Motor neuron (in vitro differentiated cells): ENCODE measurements around the gene CD84. TPM values are rescaled to one million over a fixed set of nuclear protein-coding genes. Genes with fewer than 3 reads are reported as not detected.
"Not testable (repeated sequence)": the region's sequence is repeated elsewhere in the genome, so short reads cannot be mapped to it uniquely, and the experiment has no call there.

ENCODE experiments used
- ATAC-seq, 8 experiments: fragments of 200-7000 bp; cut with Tn5 transposase; replicated peaks in 6 of 8; 2 replicates each; pipeline ENCODE4 v1.8.0; 2021; ENCODE audit warnings: mild to moderate bottlenecking in 8 of 8, moderate library complexity in 8 of 8
- H3K27ac ChIP-seq, 2 donors: fragments of 250-450 bp; sonication (Bioruptor Pico); 2 replicates each; pipeline ENCODE4 v1.9.0; 2021; ENCODE audit warnings: antibody characterized with exemption in 2 of 2, mild to moderate bottlenecking in 2 of 2, moderate library complexity in 1 of 2
- H3K4me1 ChIP-seq, 2 donors: fragments of 250-450 bp; sonication (Bioruptor Pico); replicated peaks in 1 of 2; 2 replicates each; pipeline ENCODE4 v1.6.1; 2021; ENCODE audit warnings: antibody characterized with exemption in 2 of 2, mild to moderate bottlenecking in 2 of 2, moderate library complexity in 1 of 2
- H3K4me3 ChIP-seq, 5 donors: fragments of 250-450 bp; sonication (Bioruptor Pico); 2 replicates each; pipeline ENCODE4 v1.9.0; 2021; ENCODE audit warnings: antibody characterized with exemption in 5 of 5, mild to moderate bottlenecking in 5 of 5, moderate library complexity in 4 of 5
- WGBS, 10 experiments: fragments of 450-650 bp; shearing (Covaris generic); methylation state at CpG; one replicate each; pipeline ENCODE4 v1.0.0; 2022; 5-methylcytosine and 5-hydroxymethylcytosine counted together
- in situ Hi-C, 9 experiments: fragments of 400-800 bp; cut with MboI; loops; one replicate each; pipeline ENCODE4 v1.15.0; 2021; ENCODE audit warnings: low sequenced_read_pairs in 9 of 9, low pct_unique_long_range_greater_than_20kb in 2 of 9; ENCODE audit not compliant: unreplicated experiment in 9 of 9
- total RNA-seq, 8 experiments: library from RNA; unstranded; fragments of 300-600 nt; gene quantifications; 2 replicates each; pipeline versions ENCODE4 v1.2.3 to v1.2.4, GENCODE V29; 2022

The CD84 gene
- total RNA-seq, 8 experiments from 2014 or later, result 0.17 to 0.90 (median 0.33) TPM; not detected in 3

DNA sequence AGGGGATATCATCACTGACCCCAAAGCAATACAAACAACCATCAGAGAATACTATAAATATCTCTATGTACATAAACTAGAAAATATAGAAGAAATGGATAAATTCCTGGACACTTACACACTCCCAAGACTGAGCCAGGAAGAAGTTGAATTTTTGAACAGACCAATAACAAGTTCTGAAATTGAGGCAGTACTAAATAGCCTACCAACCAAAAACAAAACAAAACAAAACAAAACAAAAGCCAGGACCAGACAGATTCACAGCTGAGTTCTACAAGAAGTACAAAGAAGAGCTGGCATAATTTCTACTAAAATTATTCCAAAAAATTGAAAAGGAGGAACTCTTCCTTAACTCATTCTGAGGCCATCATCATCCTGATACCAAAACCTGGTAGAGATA is 18.5 kb downstream of the CD84 start:
- in situ Hi-C loops, result no loop called here
- no peak for ATAC-seq

GRCh38 chr1:160560045-160560705 is 19.1 kb downstream of the CD84 start:
- no peak overlapping the region for H3K4me3 ChIP-seq
- in situ Hi-C loops, result no loop called here

More for the DNA sequence above, 18.5 kb downstream of the CD84 start:
- H3K27ac ChIP-seq, result no peak overlapping the region
- H3K4me3 ChIP-seq, result no peak overlapping the region
- no peaks in the 10 kb centered on the region for H3K4me1 ChIP-seq

DNA sequence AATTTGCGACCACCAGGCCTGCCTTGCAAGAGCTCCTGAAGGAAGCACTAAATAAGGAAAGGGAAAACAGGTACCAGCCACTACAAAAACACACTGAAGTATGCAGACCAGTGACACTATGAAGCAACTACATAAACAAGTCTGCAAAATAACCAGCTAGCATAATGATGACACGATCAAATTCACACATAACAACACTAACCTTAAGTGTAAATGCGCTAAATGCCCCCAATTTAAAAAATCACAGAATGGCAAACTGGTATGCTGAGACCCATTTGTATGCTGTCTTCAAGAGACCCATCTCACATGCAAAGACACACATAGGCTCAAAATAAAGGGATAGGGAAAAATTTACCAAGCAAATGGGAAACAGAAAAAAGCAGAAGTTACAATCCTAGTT is 19.9 kb downstream of the CD84 start:
- H3K27ac ChIP-seq, H3K4me3 ChIP-seq, H3K4me1 ChIP-seq, in situ Hi-C loops, ATAC-seq: not testable (repeated sequence)
- WGBS, 10 experiments, result 11 to 100% (median 81%) methylated on average over 2 to 3 of the region's 3 CpGs; no CpG with 5 or more reads in 2 of the 10 experiments

More at GRCh38 chr1:160560045-160560705, 19.1 kb downstream of the CD84 start:
- Histone ChIP-seq H3K27ac (no peak overlapping the region), H3K4me1 (no peaks in the 10 kb centered on the region)
- WGBS, 10 experiments, result 3 to 86% (median 62%) methylated on average over 2 to 4 of the region's 4 CpGs; no CpG with 5 or more reads in 1 of the 10 experiments
- ATAC-seq, result no peak

DNA sequence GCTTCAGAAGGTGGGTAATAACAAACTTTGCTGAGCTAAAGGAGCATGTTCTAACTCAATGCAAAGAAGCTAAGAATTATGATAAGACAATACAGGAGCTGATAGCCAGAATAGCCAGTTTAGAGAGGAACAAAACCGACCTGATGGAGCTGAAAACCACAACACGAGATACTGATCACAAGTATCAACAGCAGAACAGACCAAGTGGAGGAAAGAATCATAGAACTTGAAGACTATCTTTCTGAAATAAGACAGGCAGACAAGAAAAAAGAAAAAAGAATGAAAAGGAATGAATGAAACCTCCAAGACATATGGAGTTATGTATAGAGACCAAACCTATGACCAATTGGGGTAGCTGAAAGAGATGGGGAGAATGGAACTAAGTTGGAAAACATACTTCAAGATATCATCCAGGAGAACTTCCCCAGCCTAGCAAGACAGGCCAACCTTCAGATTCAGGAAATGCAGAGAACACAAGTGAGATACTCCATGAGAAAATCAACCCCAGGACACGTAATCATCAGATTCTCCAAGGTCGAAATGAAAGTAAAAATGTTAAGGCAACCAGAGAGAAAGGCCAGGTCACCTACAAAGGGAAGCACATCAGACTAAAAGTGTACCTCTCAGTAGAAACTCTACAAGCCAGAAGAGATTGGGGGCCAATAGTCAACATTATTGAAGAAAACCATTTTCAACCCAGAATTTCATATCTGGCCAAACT is 20.5 kb downstream of the CD84 start:
- 0 to 83% (median 32%) methylated on average over 1 to 4 of the region's 4 CpGs; no CpG with 5 or more reads in 1 of the 10 experiments for WGBS, 10 experiments
- in situ Hi-C loops, result no loop called here
- ATAC-seq, result no peak
- Histone ChIP-seq H3K4me3 (no peak overlapping the region), H3K27ac (no peak overlapping the region), H3K4me1 (no peaks in the 10 kb centered on the region)

DNA sequence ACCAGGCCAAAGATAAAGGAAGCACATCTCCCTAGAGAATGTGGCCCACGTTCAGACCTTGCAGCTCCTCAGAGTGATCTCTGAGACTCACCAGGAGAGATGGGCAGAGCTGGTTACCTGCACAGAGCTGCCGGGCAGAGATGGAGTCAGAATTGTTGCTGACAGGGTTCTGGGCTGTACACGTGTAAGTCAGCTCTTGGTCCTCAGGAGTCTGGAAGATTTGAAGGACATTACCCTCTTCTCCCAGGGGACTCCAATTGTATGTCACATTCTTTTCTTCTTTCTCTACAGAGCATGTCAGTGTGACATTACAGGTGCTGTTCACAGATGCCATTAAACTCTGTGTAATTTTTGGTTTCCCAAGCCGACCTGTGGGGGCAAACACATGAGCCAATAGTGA is 25.5 kb downstream of the CD84 start:
- H3K4me1 ChIP-seq, result no peaks in the 10 kb centered on the region
- H3K4me3 ChIP-seq, result no peak overlapping the region
- ATAC-seq, result no peak
- WGBS, 10 experiments, result 0 to 100% (median 72%) methylated on average over 1 to 3 of the region's 4 CpGs; no CpG with 5 or more reads in 2 of the 10 experiments
- H3K27ac ChIP-seq, result no peak overlapping the region
- in situ Hi-C loops, result no loop called here

GRCh38 chr1:160552425-160552824 is 26.9 kb downstream of the CD84 start:
- 0 to 92% (median 53%) methylated on average over 1 to 2 of the region's 2 CpGs; no CpG with 5 or more reads in 2 of the 10 experiments for WGBS, 10 experiments
- H3K27ac ChIP-seq, result no peak overlapping the region
- no peaks in the 10 kb centered on the region for H3K4me1 ChIP-seq
- in situ Hi-C loops, result no loop called here
- H3K4me3 ChIP-seq, result no peak overlapping the region
- ATAC-seq, result no peak

DNA sequence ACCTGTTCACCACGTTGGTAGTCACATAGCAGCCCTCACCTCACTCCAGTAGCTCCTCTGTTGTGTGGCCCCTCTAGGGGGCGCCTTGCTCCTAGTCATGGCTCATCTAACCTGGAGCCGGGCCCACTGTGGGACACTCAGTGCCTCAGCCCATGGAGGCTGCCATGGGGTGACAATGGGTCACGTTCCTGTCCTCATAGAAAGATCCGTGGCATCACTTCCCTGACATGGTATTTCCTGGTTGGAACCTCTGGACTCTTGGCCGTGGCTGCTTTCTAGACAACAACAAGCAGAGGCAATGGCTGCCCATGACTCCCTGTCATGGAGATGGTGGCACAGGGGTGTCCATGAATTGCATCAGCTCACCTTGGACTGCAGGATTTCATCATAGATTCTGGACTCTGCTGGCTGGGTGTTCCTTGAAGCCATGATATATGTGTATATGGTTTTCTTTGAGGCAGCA is 28.7 kb downstream of the CD84 start:
- WGBS, 10 experiments, result 0 to 92% (median 61%) methylated on average over 1 to 5 of the region's 6 CpGs; no CpG with 5 or more reads in 3 of the 10 experiments
- in situ Hi-C loops, result no loop called here
- H3K4me1 ChIP-seq, result no peaks in the 10 kb centered on the region
- H3K4me3 ChIP-seq, result no peak overlapping the region
- peak in 2 of 8 experiments; percentile 36 to 45 for ATAC-seq
- H3K27ac ChIP-seq, result no peak overlapping the region

DNA sequence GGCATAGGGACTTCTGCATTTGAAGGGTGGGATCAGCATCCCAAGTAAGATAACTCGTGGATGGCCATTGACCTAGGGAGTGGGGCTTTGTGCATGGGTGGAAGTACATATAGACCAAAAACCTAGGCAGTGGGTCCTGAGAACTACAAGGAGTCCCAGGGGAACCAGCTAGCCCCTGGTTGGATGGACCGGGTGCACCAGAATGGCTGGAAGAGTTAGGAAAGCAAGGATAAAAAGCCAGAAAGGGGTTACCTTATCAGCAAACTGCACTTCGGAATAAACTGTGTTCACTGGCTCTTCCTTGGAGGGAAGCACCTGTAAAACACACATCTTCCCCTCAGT is 29.7 kb downstream of the CD84 start:
- no peak for ATAC-seq
- WGBS, 10 experiments, result 0 to 100% (median 79%) methylated on average over 1 to 3 of the region's 3 CpGs; no CpG with 5 or more reads in 4 of the 10 experiments
- Histone ChIP-seq H3K27ac (no peak overlapping the region), H3K4me3 (no peak overlapping the region), H3K4me1 (no peaks in the 10 kb centered on the region)
- in situ Hi-C loops, result no loop called here

GRCh38 chr1:160548960-160549664 is 30.2 kb downstream of the CD84 start:
- no peaks in the 10 kb centered on the region for H3K4me1 ChIP-seq
- ATAC-seq, result no peak
- 0 to 62% (median 40%) methylated on average over 1 to 5 of the region's 5 CpGs for WGBS, 10 experiments
- in situ Hi-C loops, result no loop called here
- no peak overlapping the region for H3K4me3 ChIP-seq
- no peak overlapping the region for H3K27ac ChIP-seq

- no peak overlapping the region for H3K4me3 ChIP-seq
- H3K4me1 ChIP-seq, result no peaks in the 10 kb centered on the region
- ATAC-seq, result no peak
- in situ Hi-C loops, result no loop called here
- no peak overlapping the region for H3K27ac ChIP-seq
- WGBS, 10 experiments, result 0 to 100% (median 75%) methylated on average over 1 to 3 of the region's 3 CpGs; no CpG with 5 or more reads in 4 of the 10 experiments
Observed at GRCh38 chr1:160548183-160548582, 31.1 kb downstream of the CD84 start.

GRCh38 chr1:160547422-160547821 is 31.9 kb downstream of the CD84 start:
- H3K4me3 ChIP-seq, result no peak overlapping the region
- ATAC-seq, result no peak
- in situ Hi-C loops, result no loop called here
- no peak overlapping the region for H3K27ac ChIP-seq
- H3K4me1 ChIP-seq, result no peaks in the 10 kb centered on the region
- WGBS, 10 experiments, result 0 to 93% (median 79%) methylated on average over 2 to 4 of the region's 4 CpGs; no CpG with 5 or more reads in 5 of the 10 experiments

DNA sequence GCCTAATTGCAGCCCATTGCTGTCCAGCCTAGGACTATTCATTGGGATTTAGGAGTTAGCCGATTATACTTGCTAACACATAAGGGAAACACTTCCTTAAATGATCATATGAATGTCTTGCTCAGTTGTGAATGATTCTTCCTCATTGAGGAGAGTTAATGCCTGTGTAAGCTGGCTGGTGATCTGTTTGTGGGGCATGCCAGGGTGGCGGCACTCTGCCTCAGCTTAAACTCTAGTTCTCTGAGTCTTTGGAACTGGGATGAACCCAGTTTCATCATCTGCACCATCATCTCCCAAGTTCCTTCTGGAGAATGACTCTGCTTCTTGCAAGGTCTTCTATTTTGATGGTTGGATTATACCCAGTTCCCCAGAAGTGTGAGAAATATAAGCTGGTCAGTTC is 32.4 kb downstream of the CD84 start:
- H3K4me1 ChIP-seq, result no peaks in the 10 kb centered on the region
- in situ Hi-C loops, result no loop called here
- WGBS, 10 experiments, result 0 to 100% (median 90%) methylated on average over 1 to 2 of the region's 2 CpGs; no CpG with 5 or more reads in 6 of the 10 experiments
- ATAC-seq, result no peak
- H3K27ac ChIP-seq, result no peak overlapping the region
- no peak overlapping the region for H3K4me3 ChIP-seq

DNA sequence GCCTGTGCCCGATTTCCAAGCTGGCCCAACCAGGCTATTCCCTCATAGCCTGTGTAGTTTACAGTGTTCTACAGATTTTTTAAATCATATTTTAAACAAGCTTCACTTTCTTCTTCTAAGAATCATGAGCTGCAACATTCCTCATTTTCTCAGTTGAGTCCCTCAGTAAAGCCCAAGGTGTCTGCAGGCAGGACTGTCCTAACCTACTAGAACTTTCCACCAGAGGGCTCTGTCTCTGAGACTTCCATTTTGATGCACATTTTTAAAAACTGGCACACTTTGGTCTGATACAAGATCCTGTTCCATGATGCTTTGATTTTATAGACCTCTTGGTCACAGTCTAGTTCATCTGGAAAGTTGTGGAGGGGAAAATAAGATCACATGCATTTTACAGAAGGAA is 34.6 kb downstream of the CD84 start:
- H3K27ac ChIP-seq, result no peak overlapping the region
- no peak overlapping the region for H3K4me3 ChIP-seq
- peak in 3 of 8 experiments; percentile 41 to 65 (median 51) for ATAC-seq
- in situ Hi-C loops, result no loop called here
- WGBS, 10 experiments, result 0 to 100% (median 100%) methylated on average over 1 of the region's 1 CpG; no CpG with 5 or more reads in 5 of the 10 experiments
- H3K4me1 ChIP-seq, result no peaks in the 10 kb centered on the region
